ENCODE results near the gene NET1.

GRCh38 chr10:5390607-5391205, 21.7 kb upstream of the NET1 start:
- TF ChIP-seq CTCF (IDR thresholded peaks at IDR 0.05) (no peak), POLR2AphosphoS5 (IDR thresholded peaks at IDR 0.05; ENCODE audit: insufficient read depth in 1 of 2, low read depth in 1 of 2) (no peak), POLR2A (IDR thresholded peaks at IDR 0.05) (no peak)
